ENCODE data around the gene ATP9A. TPM values are rescaled to one million over a fixed set of nuclear protein-coding genes. Genes with fewer than 3 reads are reported as not detected.

Gene ATP9A
- total RNA-seq, 1 experiment from 2014 or later: 12.1 TPM

DNA sequence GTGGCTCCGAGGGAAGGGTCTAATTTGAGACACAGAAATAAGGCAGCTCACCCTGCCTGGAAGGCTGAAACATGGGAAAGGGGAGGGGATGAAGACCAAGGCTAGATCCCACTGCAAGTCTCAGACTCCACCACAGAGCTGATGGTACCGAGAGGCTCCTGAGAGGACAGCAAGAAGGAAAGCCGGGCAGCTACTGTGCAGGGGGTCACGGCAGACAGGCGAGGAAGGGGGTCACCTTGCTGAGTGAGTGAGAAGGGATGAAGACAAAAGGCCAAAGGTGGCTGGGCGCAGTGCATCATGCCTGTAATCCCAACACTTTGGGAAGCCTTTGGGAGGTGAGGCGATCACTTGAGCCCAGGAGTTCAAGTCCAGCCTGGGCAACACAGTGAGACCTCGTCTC lies 100.7 kb downstream of the ATP9A start:
- Histone ChIP-seq H4K8ac (replicated peaks; ENCODE audit: insufficient read length, low read depth, low read length) (no peak overlapping the region), H2BK15ac (ENCODE audit: low read depth, low read length) (no peak overlapping the region), H3K27me3 (ENCODE audit: insufficient read depth, low read length) (no peaks in the 10 kb centered on the region), H4K91ac (ENCODE audit: insufficient read length, low read depth, low read length) (no peak overlapping the region), H4K20me1 (ENCODE audit: control insufficient read depth, insufficient read depth, insufficient read length) (no peaks in the 10 kb centered on the region), H2BK12ac (ENCODE audit: insufficient read length, low read depth, low read length) (no peak overlapping the region), H3K4me2 (ENCODE audit: insufficient read depth, insufficient read length, low read length) (no peak overlapping the region), H2AK5ac (ENCODE audit: insufficient read length, low read length) (no peak overlapping the region), H3K79me2 (ENCODE audit: insufficient read depth, low read length) (no peaks in the 10 kb centered on the region), H3K27ac (ENCODE audit: insufficient read length, low read depth, low read length) (no peak overlapping the region), H3K14ac (ENCODE audit: insufficient read depth, low read length) (no peak overlapping the region), H3K79me1 (ENCODE audit: insufficient read depth, low read depth, low read length, poor library complexity, severe bottlenecking) (no peaks in the 10 kb centered on the region), H4K5ac (ENCODE audit: insufficient read length, low read depth, low read length) (no peak overlapping the region), H3K23ac (ENCODE audit: insufficient read length, low read depth, low read length) (no peak overlapping the region), H2BK5ac (ENCODE audit: insufficient read length, low read length) (no peak overlapping the region), H3K4ac (ENCODE audit: low read depth, low read length) (no peak overlapping the region), H3K23me2 (ENCODE audit: insufficient read length, low read depth, low read length, poor library complexity, severe bottlenecking) (no peaks in the 10 kb centered on the region), H2BK20ac (ENCODE audit: low read depth, low read length, poor library complexity, severe bottlenecking) (no peak overlapping the region), H3T11ph (ENCODE audit: low read length) (no peak overlapping the region), H3K9ac (ENCODE audit: extremely low read depth, insufficient read length, low read length) (no peak overlapping the region), H3K18ac (ENCODE audit: insufficient read length, low read depth, low read length) (no peak overlapping the region), H3K56ac (ENCODE audit: insufficient read length, low read depth, low read length) (no peak overlapping the region), H3K4me1 (ENCODE audit: insufficient read depth, low read length) (no peaks in the 10 kb centered on the region), H2AFZ (ENCODE audit: low read length) (no peak overlapping the region), H2BK120ac (ENCODE audit: low read depth, low read length, poor library complexity, severe bottlenecking) (no peak overlapping the region), H3K9me3 (ENCODE audit: control insufficient read depth, low read depth, low read length) (no peaks in the 10 kb centered on the region)
- WGBS (ENCODE audit: extremely low coverage, insufficient read length, low lambda C conversion rate): no CpG with 5 or more reads among the region's 8 CpGs
- Mint-ChIP-seq H3K36me3 (ENCODE audit: insufficient read depth in 1 of 3, low read depth in 3 of 3) (peaks cover 0 to 9% (median 4%) of the 10 kb centered on the region in 3 experiments; a peak in 5 of 7 replicates), H3K4me1 (peaks cover 0 to 8% of the 10 kb centered on the region in 2 experiments; a peak in 2 of 4 replicates), H3K9me3 (no peaks in the 10 kb centered on the region), H3K27ac (peak overlapping the region in 2 of 3 experiments; percentile 12 to 54; a peak in 2 of 7 replicates), H3K4me3 (no peak overlapping the region), H3K27me3 (ENCODE audit: low read depth) (no peaks in the 10 kb centered on the region)
- DNase-seq: no peak
- TF ChIP-seq CTCF (conservative IDR thresholded peaks at IDR 0.05): no peak

Measured in H9 (cell line).